Measurements from ENCODE around the gene ANP32B. TPM values are rescaled to one million over a fixed set of nuclear protein-coding genes. Genes with fewer than 3 reads are reported as not detected.
A peak's percentile ranks its signal among the peaks of the same experiment; 100 is the strongest.

Gene ANP32B
- total RNA-seq, 6 experiments from 2014 or later, result 99.6 to 165 (median 155) TPM

GRCh38 chr9:98047002-98047401 lies 63.9 kb downstream of the ANP32B start:
- no peak for TF ChIP-seq CTCF (IDR thresholded peaks at IDR 0.05)
- Mint-ChIP-seq H3K27me3 (ENCODE audit: insufficient read depth) (no peaks in the 10 kb centered on the region), H3K9me3 (no peaks in the 10 kb centered on the region), H3K27ac (no peak overlapping the region), H3K4me3 (no peak overlapping the region), H3K4me1 (ENCODE audit: low read depth) (peaks cover 7% of the 10 kb centered on the region), H3K36me3 (ENCODE audit: low read depth) (no peaks in the 10 kb centered on the region)
- DNase-seq, result no peak

GRCh38 chr9:98049288-98050072 lies 66.3 kb downstream of the ANP32B start:
- Mint-ChIP-seq H3K4me3 (no peak overlapping the region), H3K27ac (no peak overlapping the region), H3K36me3 (ENCODE audit: low read depth) (no peaks in the 10 kb centered on the region), H3K27me3 (ENCODE audit: insufficient read depth) (peaks cover 3% of the 10 kb centered on the region; the same call in 1 of the 2 replicates), H3K9me3 (no peaks in the 10 kb centered on the region), H3K4me1 (ENCODE audit: low read depth) (peaks cover 7% of the 10 kb centered on the region)
- TF ChIP-seq CTCF (IDR thresholded peaks at IDR 0.05), result no peak
- DNase-seq, result no peak

GRCh38 chr9:98050351-98050750 lies 67.2 kb downstream of the ANP32B start:
- Mint-ChIP-seq H3K27me3 (ENCODE audit: insufficient read depth) (peaks cover 3% of the 10 kb centered on the region; the same call in 1 of the 2 replicates), H3K36me3 (ENCODE audit: low read depth) (no peaks in the 10 kb centered on the region), H3K4me1 (ENCODE audit: low read depth) (peaks cover 2% of the 10 kb centered on the region), H3K27ac (no peak overlapping the region), H3K4me3 (no peak overlapping the region), H3K9me3 (no peaks in the 10 kb centered on the region)
- no peak for TF ChIP-seq CTCF (IDR thresholded peaks at IDR 0.05)
- no peak for DNase-seq

GRCh38 chr9:98054376-98054951 lies 71.3 kb downstream of the ANP32B start:
- DNase-seq, result no peak
- H3K27ac Mint-ChIP-seq, result no peak overlapping the region
- H3K4me3 Mint-ChIP-seq, result no peak overlapping the region
- peaks cover 8% of the 10 kb centered on the region; the same call in 1 of the 2 replicates for H3K36me3 Mint-ChIP-seq (ENCODE audit: low read depth)
- H3K4me1 Mint-ChIP-seq (ENCODE audit: low read depth), result peaks cover 18% of the 10 kb centered on the region
- H3K9me3 Mint-ChIP-seq, result no peaks in the 10 kb centered on the region
- H3K27me3 Mint-ChIP-seq (ENCODE audit: insufficient read depth), result peaks cover 3% of the 10 kb centered on the region
- no peak for TF ChIP-seq CTCF (IDR thresholded peaks at IDR 0.05)

GRCh38 chr9:98056269-98057137 lies 73.4 kb downstream of the ANP32B start, which contains the start of gene NANS:
Gene NANS, plus strand, starts transcription at chr9:98056732. Its CDS starts 77 bp downstream, at chr9:98056809.
- H3K36me3 Mint-ChIP-seq (ENCODE audit: low read depth), result peaks cover 13% of the 10 kb centered on the region; the same call in 1 of the 2 replicates
- peak within 1 kb of the TSS; percentile 100 for H3K4me3 Mint-ChIP-seq
- H3K4me1 Mint-ChIP-seq (ENCODE audit: low read depth), result peaks cover 32% of the 10 kb centered on the region
- no peaks in the 10 kb centered on the region for H3K9me3 Mint-ChIP-seq
- DNase-seq, result peak; percentile 97
- H3K27me3 Mint-ChIP-seq (ENCODE audit: insufficient read depth), result peaks cover 3% of the 10 kb centered on the region
- peak within 1 kb of the TSS; percentile 98 for H3K27ac Mint-ChIP-seq
- TF ChIP-seq CTCF (IDR thresholded peaks at IDR 0.05), result peak; percentile 4; the same call in 1 of the 2 replicates
